H54 (cell line): Measurements from ENCODE around the gene KDM6B.

Experiments
- DNase-seq: peaks from one replicate; pipeline ENCODE4 v3.0.0; 2011; ENCODE audit warnings: low spot score, mixed read lengths; ENCODE audit not compliant: insufficient read length
- FAIRE-seq: peaks from 3 replicates; lab custom pipeline; 2011; peaks lifted over from hg19 to GRCh38; lab: Jason Lieb, UNC
- POLR2A ChIP-seq: IDR thresholded peaks from 2 replicates; pipeline ENCODE4 v1.6.1; 2011; ENCODE audit warnings: low read depth, mild to moderate bottlenecking, low read length

The KDM6B gene

GRCh38 chr17:7833011-7833794 lies 814 bp upstream of the KDM6B start:
- DNase-seq (no peak), FAIRE-seq (no peak)
- no peak for TF ChIP-seq POLR2A

DNA sequence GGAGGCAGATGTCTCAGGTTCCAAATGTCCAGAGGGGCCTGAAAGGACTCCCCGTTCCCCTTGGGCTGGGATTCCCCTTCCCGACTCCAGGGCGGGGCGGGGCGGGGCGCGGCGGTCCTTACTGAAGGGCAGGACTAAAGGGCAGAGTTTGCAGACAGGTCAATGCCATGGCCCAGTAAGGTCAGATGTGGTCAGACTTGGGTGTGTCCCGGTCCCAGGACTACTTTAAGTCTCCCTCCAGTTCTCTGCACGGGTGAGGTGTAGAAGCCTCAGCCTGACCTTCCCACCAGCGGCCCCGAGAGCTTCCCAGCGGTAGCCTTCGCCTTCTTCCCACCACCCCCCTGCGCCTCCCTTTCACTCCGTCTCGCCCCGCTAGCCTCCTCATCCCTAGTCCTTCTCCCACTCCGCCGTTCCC lies 532 bp downstream of the KDM6B start:
- no peak for FAIRE-seq
- no peak for DNase-seq
- no peak for TF ChIP-seq POLR2A

GRCh38 chr17:7834957-7835813 lies 1.2 kb downstream of the KDM6B start:
- FAIRE-seq = peak; percentile 20
- DNase-seq = peak; percentile 90
- 0 out of 2 replicates have a peak, but pooled peaks have one; percentile 28 for TF ChIP-seq POLR2A

- no peak for TF ChIP-seq POLR2A
- DNase-seq (no peak), FAIRE-seq (no peak)
These were observed 2.0 kb downstream of the KDM6B start for GRCh38 chr17:7835814-7836595.

DNA sequence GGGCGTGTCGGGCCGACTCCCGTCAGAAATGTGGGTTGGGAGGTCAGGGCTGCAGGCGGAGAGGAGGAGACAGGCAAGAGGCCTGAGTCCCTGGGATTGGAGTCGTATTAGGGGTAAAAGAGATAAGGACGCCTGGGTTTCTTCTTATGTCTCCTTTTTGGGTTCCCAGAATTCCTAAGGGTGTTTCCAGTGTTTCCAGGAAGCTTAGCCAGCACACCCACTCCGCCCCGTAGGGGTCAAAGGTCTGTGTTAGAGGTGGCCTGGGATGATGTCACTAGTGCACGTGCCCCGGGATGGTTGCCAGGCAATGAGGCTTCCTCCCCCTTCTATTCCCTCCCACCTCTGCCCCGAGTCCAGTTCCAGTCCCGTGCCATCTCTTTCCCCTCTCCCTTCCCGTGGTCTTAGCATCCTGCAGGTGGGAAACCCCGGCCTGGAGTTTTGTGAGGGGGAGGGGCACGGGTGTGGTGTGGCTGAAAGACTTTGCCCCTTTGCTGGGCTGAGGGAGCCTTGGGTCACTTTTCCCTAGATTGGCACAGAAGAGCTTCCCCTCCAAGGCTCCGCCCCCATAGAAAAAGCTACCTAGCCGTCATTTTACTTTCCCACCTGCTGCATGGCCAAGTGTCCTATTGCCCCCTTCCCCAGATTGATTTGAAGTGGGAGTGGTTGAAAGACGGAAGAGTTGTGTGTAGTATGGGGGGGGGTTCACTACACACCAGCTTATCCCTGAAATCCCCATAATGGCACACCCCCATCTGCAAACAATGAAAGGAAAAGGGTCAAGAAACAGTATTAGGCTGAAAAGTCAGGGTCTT lies 2.8 kb downstream of the KDM6B start:
- FAIRE-seq (no peak), DNase-seq (no peak)
- no peak for TF ChIP-seq POLR2A

- no peak for TF ChIP-seq POLR2A
- DNase-seq (no peak), FAIRE-seq (no peak)
These were observed 3.5 kb downstream of the KDM6B start for GRCh38 chr17:7837408-7838088.

DNA sequence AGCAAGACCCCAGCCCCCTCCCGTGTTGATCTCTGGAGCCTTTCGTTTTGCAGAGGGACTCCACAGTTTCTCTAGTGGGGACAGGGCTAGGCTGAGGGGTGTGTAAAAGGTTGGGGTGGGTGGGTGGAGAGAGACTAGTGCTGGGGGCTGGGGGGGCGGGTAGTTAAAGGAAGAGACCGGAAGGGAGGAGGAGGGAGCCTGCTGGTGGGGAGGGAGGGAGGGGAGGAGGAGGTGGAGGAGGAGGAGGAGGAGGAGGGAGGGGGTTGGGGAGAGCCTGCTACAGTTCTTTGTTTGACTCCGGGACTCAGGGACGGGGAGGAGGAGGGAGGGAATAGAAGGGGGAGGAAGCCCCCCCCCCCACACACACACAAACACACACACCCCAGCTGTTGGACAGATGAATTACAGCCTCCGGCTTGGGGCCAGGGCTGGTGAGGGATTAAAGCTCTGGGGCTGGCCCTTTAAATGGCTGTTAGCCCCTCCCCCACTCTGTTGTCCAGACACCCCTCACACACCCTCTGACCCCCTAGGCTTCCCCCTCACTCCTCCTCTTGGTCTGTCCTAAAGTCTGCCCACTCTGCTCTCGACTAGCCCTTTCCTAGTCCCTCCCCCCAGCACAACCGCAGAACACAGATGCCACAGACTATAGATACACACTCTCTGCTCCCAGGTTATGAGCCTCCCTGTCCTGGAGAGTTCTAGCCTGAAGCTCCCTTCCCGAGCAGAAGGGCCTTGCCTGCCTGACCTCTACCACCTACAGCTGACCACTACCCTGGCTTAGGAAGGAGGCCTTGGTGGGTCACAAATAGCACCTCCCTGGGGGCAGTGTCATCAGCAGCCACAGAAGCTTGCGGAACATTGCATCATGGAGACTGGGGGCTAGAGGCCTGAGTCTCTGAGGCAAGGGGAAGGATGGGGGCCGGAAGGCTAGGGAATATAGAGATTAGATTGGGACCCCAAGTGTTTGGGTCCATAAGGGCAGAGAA lies 4.4 kb downstream of the KDM6B start:
- FAIRE-seq (no peak), DNase-seq (no peak)
- TF ChIP-seq POLR2A = no peak

DNA sequence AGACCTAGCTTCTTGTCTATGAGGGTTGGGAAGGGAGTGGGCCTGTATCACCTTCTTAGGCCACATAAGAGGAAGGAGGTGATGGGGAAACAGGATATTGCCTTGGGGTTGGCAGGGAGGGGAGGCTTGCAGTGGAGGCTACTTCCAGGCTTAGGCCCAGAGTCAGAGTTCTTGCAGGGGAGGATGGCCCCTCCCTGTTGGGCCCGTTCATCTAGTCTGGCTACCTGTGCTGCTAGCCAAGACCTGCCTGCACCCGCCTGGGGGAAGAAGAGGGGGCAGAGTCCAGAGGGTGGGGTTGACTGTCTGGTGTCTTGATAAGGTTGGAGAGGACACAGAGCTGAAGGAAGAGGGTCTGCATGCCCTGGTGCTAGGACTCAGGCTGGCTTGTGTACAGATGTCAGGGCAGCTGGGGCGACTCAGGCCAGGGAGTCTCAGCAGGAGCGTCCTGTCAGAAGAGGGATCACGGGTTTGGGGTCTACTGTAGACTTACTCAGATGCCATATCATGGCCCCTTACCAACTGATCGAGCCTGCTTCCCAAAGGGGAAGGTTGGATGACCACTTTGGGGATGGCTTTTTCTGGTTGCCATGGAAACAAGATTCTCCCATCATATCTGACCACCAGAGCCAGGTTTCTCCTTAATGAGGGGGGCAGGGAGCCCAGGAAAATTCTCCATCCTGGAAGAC lies 5.3 kb downstream of the KDM6B start:
- TF ChIP-seq POLR2A = no peak
- no peak for DNase-seq
- no peak for FAIRE-seq

DNA sequence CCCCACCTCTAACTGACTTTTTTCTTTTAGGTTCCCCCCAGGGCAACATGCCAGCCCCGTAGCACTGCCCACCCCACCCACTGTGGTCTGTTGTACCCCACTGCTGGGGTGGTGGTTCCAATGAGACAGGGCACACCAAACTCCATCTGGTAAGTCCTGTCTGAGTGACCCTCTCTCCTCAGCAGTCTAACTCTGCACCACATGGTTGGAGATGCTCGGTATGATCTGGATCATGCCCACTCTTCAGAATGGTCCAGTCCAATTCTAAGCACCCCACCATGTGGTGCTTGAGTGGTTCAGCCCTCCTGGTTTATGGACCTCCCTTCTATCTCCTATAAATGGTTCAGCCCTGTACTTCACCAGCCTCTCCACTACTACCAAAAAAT lies 5.9 kb downstream of the KDM6B start:
- no peak for TF ChIP-seq POLR2A
- DNase-seq (no peak), FAIRE-seq (no peak)

DNA sequence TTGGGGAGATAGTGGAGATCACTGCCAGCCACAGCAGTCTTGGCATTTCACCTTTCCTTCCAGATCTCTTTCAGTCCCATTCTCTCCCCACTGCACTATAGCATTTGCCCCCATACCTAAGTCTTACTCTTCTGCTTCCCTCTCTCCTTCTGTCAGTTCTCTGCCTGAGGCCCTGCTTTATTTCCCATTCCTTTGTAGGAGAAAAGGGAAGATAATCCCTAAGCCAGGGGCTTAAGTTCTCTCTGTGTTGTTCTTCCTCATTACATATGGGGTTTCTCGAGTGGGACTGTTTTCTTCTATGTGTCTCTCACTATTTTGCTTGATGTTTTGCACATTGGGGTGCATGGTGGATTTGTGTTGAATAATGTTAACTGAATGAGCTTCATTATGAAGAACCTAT lies 6.4 kb downstream of the KDM6B start:
- no peak for FAIRE-seq
- TF ChIP-seq POLR2A = no peak
- DNase-seq = no peak

DNA sequence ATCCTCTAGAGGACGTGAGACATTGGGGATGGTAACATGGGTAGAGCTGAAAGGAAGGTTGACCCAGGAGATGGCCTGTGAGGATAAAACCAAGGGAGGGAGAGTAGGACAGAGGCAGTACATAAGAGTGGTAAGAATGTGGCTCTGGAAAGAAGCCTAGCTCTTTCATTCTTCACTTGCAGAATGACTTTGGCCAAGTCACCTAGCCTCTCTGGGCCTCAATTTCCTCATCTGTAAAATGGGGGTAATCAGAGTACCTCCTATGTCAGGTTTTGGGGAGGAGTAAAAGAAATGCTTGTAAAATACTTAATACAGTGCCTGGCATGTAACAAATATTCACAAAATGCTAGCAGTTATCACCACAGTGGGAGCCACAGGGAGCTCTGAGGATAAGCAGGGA lies 6.9 kb downstream of the KDM6B start:
- DNase-seq (no peak), FAIRE-seq (no peak)
- TF ChIP-seq POLR2A = no peak
